HepG2 (cell line): ENCODE data around the gene SLC22A23. TPM values are rescaled to one million over a fixed set of nuclear protein-coding genes. Genes with fewer than 3 reads are reported as not detected.

Experiments
- DMAP1 ChIP-seq: IDR thresholded peaks from 2 replicates; pipeline ENCODE4 v1.6.1; 2016
- DPF2 ChIP-seq: sonication (generic); formaldehyde crosslinking; IDR thresholded peaks from 2 replicates; pipeline ENCODE4 v1.4.0; 2020; ENCODE audit warnings: mild to moderate bottlenecking, low read depth, missing genetic modification reagents, borderline replicate concordance
- EHMT2 ChIP-seq: fragments of 200-600 bp; sonication (generic); IDR thresholded peaks from 2 replicates; pipeline ENCODE4 v1.7.0; 2017; ENCODE audit warnings: antibody characterized with exemption, low read depth, low read length, borderline replicate concordance
- HOXD1 ChIP-seq: sonication (generic); formaldehyde crosslinking; IDR thresholded peaks from 2 replicates; pipeline ENCODE4 v1.5.0; 2020; ENCODE audit warnings: missing genetic modification reagents
- MEF2D ChIP-seq: sonication (generic); formaldehyde crosslinking; IDR thresholded peaks from 2 replicates; pipeline ENCODE4 v1.5.1; 2020; ENCODE audit warnings: mild to moderate bottlenecking, missing genetic modification reagents
- NPAS2 ChIP-seq: sonication (generic); formaldehyde crosslinking; IDR thresholded peaks from 2 replicates; pipeline ENCODE4 v1.8.0; 2022; ENCODE audit warnings: mild to moderate bottlenecking, missing genetic modification reagents, borderline replicate concordance
- ONECUT2 ChIP-seq: sonication (generic); formaldehyde crosslinking; IDR thresholded peaks from 2 replicates; pipeline ENCODE4 v1.4.0; 2020; ENCODE audit warnings: missing genetic modification reagents
- SETDB1 ChIP-seq: sonication (generic); formaldehyde crosslinking; IDR thresholded peaks from 2 replicates; pipeline ENCODE4 v1.5.1; 2020; ENCODE audit warnings: missing genetic modification reagents, mild to moderate bottlenecking, borderline replicate concordance
- SIX4 ChIP-seq: sonication (generic); formaldehyde crosslinking; IDR thresholded peaks from 2 replicates; pipeline ENCODE4 v1.4.0; 2020; ENCODE audit warnings: missing genetic modification reagents
- SOX13 ChIP-seq, 3 experiments: fragments of 450-650 bp in 1 of 3; sonication (generic) in 1 of 3; formaldehyde crosslinking in 1 of 3; IDR thresholded peaks in 2 of 3; conservative IDR thresholded peaks in 1 of 3; 2 replicates each; pipeline versions ENCODE4 v1.5.0 to v1.6.1; 2016 to 2020; ENCODE audit warnings: antibody characterized with exemption in 1 of 3, mild to moderate bottlenecking in 1 of 3, missing compliant biosample characterization in 1 of 3, missing genetic modification reagents in 1 of 3, moderate library complexity in 1 of 3
- THAP11 ChIP-seq: IDR thresholded peaks from 2 replicates; pipeline ENCODE4 v1.6.1; 2016; ENCODE audit warnings: missing biosample characterization, missing genetic modification reagents
- ZNF20 ChIP-seq: sonication (generic); formaldehyde crosslinking; IDR thresholded peaks from 2 replicates; pipeline ENCODE4 v1.4.0; 2020; ENCODE audit warnings: mild to moderate bottlenecking, moderate library complexity, missing genetic modification reagents
- ZNF232 ChIP-seq: sonication (generic); formaldehyde crosslinking; IDR thresholded peaks from 2 replicates; pipeline ENCODE4 v1.4.0; 2020; ENCODE audit warnings: missing genetic modification reagents, borderline replicate concordance
- ZNF350 ChIP-seq: sonication (generic); formaldehyde crosslinking; IDR thresholded peaks from 2 replicates; pipeline ENCODE4 v1.4.0; 2020; ENCODE audit warnings: mild to moderate bottlenecking, low read depth, missing genetic modification reagents, borderline replicate concordance
- polyA plus RNA-seq, 8 experiments: library from polyadenylated mRNA; depleted of rRNA in 3 of 8; stranded (reverse) in 7 of 8; unstranded in 1 of 8; fragments of >200 nt; fragmentation: Illumina TruSeq in 4 of 8; extraction: Trizol in 4 of 8; gene quantifications; 2 replicates each; pipeline versions ENCODE4 v1.2.1 to v1.2.3, GENCODE V29; 2011 to 2016; ENCODE audit warnings: low read depth in 4 of 8, missing spikeins in 1 of 8, mixed read lengths in 1 of 8; ENCODE audit not compliant: insufficient read depth in 1 of 8
- total RNA-seq, 5 experiments: library from RNA; depleted of rRNA; stranded (reverse); fragments of >200 nt; fragmentation: Illumina TruSeq; extraction: Trizol; gene quantifications; 2 replicates each; pipeline ENCODE4 v1.2.3, GENCODE V29; 2016; ENCODE audit warnings: low read depth in 1 of 5
- TF ChIP-seq, protein P1 (sequence below): sonication (generic); formaldehyde crosslinking; IDR thresholded peaks from 2 replicates; pipeline ENCODE4 v1.4.0; 2020; ENCODE audit warnings: missing genetic modification reagents
- TF ChIP-seq, protein P2 (sequence below): IDR thresholded peaks from 2 replicates; pipeline ENCODE4 v1.6.1; 2016; ENCODE audit warnings: missing compliant biosample characterization, missing genetic modification reagents, borderline replicate concordance
- TF ChIP-seq, protein P3 (sequence below): sonication (generic); formaldehyde crosslinking; IDR thresholded peaks from 2 replicates; pipeline ENCODE4 v1.4.0; 2020; ENCODE audit warnings: missing genetic modification reagents, borderline replicate concordance
- TF ChIP-seq, protein P4 (sequence below): sonication (generic); formaldehyde crosslinking; IDR thresholded peaks from 2 replicates; pipeline ENCODE4 v1.8.1; 2023; ENCODE audit warnings: mild to moderate bottlenecking, missing genetic modification reagents
- TF ChIP-seq, protein P5 (sequence below): sonication (generic); formaldehyde crosslinking; IDR thresholded peaks from 2 replicates; pipeline ENCODE4 v1.4.0; 2020; ENCODE audit warnings: missing genetic modification reagents

SLC22A23 gene
- total and polyA plus RNA-seq, 2 of the 13 experiments (the other 11 are each of a cell fraction or from before 2014, with no cell fraction given) = 11.8 to 17.5 TPM

DNA sequence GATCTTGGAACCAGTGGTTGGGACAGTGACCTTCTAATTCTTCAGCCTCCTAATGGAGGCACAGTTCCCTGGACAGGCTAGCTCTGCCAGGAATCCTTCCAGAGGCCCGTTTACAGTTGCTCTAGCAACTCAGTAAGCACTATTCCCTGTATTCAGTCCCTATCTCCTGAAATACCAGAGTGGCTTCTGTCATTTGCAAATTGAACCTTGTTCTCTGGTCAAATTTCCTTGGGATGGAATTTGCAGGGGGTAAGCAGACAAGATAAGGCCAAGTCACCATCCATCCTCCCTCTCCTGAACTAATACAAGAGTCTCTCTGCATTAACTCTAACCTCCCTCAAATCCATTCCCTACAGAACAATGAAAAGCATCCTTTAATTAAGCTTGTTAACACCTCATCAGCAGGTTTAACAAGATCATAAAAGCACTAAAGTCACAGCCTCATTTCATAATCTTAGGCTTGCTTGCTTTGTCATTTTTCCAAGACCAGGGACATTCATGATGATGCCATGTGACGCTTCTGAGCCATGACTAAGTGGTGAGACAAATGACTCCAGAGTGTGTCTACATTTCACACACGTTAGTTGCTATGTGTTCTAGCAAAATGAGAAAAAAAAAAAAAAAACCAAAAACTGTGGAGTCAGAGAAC, 37.1 kb downstream of the SLC22A23 start (continued):
- TF ChIP-seq, protein P1, sequence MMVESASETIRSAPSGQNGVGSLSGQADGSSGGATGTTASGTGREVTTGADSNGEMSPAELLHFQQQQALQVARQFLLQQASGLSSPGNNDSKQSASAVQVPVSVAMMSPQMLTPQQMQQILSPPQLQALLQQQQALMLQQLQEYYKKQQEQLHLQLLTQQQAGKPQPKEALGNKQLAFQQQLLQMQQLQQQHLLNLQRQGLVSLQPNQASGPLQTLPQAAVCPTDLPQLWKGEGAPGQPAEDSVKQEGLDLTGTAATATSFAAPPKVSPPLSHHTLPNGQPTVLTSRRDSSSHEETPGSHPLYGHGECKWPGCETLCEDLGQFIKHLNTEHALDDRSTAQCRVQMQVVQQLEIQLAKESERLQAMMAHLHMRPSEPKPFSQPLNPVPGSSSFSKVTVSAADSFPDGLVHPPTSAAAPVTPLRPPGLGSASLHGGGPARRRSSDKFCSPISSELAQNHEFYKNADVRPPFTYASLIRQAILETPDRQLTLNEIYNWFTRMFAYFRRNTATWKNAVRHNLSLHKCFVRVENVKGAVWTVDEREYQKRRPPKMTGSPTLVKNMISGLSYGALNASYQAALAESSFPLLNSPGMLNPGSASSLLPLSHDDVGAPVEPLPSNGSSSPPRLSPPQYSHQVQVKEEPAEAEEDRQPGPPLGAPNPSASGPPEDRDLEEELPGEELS (CRISPR knock-in tag) = peak; percentile 50
- TF ChIP-seq MEF2D (no peak), SETDB1 (CRISPR knock-in tag) (no peak), SIX4 (CRISPR knock-in tag) (0 out of 2 replicates have a peak, but pooled peaks have one; percentile 19), ZNF232 (CRISPR knock-in tag) (0 out of 2 replicates have a peak, but pooled peaks have one; percentile 27), THAP11 (CRISPR knock-in tag) (0 out of 2 replicates have a peak, but pooled peaks have one; percentile 16), ZNF20 (CRISPR knock-in tag) (no peak), EHMT2 (no peak), ZNF350 (CRISPR knock-in tag) (no peak), NPAS2 (no peak), ONECUT2 (CRISPR knock-in tag) (no peak), DPF2 (CRISPR knock-in tag) (no peak), SOX13 (IDR thresholded peaks at IDR 0.05) (no peak), SOX13 (CRISPR knock-in tag; conservative IDR thresholded peaks at IDR 0.05 in 1 of 2, IDR thresholded peaks at IDR 0.05 in 1 of 2) (peak in 1 of 2 experiments; percentile 55; a peak in 1 of 4 replicates), HOXD1 (CRISPR knock-in tag) (no peak), DMAP1 (CRISPR knock-in tag) (0 out of 2 replicates have a peak, but pooled peaks have one; percentile 21)
- TF ChIP-seq, protein P2, sequence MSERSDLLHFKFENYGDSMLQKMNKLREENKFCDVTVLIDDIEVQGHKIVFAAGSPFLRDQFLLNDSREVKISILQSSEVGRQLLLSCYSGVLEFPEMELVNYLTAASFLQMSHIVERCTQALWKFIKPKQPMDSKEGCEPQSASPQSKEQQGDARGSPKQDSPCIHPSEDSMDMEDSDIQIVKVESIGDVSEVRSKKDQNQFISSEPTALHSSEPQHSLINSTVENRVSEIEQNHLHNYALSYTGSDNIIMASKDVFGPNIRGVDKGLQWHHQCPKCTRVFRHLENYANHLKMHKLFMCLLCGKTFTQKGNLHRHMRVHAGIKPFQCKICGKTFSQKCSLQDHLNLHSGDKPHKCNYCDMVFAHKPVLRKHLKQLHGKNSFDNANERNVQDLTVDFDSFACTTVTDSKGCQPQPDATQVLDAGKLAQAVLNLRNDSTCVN (CRISPR knock-in tag) = peak; percentile 52; the same call in 1 of the 2 replicates
- TF ChIP-seq, protein P3, sequence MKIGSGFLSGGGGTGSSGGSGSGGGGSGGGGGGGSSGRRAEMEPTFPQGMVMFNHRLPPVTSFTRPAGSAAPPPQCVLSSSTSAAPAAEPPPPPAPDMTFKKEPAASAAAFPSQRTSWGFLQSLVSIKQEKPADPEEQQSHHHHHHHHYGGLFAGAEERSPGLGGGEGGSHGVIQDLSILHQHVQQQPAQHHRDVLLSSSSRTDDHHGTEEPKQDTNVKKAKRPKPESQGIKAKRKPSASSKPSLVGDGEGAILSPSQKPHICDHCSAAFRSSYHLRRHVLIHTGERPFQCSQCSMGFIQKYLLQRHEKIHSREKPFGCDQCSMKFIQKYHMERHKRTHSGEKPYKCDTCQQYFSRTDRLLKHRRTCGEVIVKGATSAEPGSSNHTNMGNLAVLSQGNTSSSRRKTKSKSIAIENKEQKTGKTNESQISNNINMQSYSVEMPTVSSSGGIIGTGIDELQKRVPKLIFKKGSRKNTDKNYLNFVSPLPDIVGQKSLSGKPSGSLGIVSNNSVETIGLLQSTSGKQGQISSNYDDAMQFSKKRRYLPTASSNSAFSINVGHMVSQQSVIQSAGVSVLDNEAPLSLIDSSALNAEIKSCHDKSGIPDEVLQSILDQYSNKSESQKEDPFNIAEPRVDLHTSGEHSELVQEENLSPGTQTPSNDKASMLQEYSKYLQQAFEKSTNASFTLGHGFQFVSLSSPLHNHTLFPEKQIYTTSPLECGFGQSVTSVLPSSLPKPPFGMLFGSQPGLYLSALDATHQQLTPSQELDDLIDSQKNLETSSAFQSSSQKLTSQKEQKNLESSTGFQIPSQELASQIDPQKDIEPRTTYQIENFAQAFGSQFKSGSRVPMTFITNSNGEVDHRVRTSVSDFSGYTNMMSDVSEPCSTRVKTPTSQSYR = no peak
- TF ChIP-seq, protein P4, sequence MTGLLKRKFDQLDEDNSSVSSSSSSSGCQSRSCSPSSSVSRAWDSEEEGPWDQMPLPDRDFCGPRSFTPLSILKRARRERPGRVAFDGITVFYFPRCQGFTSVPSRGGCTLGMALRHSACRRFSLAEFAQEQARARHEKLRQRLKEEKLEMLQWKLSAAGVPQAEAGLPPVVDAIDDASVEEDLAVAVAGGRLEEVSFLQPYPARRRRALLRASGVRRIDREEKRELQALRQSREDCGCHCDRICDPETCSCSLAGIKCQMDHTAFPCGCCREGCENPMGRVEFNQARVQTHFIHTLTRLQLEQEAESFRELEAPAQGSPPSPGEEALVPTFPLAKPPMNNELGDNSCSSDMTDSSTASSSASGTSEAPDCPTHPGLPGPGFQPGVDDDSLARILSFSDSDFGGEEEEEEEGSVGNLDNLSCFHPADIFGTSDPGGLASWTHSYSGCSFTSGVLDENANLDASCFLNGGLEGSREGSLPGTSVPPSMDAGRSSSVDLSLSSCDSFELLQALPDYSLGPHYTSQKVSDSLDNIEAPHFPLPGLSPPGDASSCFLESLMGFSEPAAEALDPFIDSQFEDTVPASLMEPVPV (CRISPR knock-in tag) = no peak
- TF ChIP-seq, protein P5, sequence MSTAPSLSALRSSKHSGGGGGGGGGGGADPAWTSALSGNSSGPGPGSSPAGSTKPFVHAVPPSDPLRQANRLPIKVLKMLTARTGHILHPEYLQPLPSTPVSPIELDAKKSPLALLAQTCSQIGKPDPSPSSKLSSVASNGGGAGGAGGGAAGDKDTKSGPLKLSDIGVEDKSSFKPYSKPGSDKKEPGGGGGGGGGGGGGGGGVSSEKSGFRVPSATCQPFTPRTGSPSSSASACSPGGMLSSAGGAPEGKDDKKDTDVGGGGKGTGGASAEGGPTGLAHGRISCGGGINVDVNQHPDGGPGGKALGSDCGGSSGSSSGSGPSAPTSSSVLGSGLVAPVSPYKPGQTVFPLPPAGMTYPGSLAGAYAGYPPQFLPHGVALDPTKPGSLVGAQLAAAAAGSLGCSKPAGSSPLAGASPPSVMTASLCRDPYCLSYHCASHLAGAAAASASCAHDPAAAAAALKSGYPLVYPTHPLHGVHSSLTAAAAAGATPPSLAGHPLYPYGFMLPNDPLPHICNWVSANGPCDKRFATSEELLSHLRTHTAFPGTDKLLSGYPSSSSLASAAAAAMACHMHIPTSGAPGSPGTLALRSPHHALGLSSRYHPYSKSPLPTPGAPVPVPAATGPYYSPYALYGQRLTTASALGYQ (CRISPR knock-in tag) = 0 out of 2 replicates have a peak, but pooled peaks have one; percentile 41
